Fibroblast of gingiva (primary cell): ENCODE data around the gene CSNK1A1.
A peak's percentile ranks its signal among the peaks of the same experiment; 100 is the strongest.
"Not testable (repeated sequence)": the region's sequence is repeated elsewhere in the genome, so short reads cannot be mapped to it uniquely, and the experiment has no call there.

Experiments
- DNase-seq: peaks from one replicate; pipeline ENCODE4 v3.0.0-alpha.2; 2011; ENCODE audit warnings: low read depth

Gene CSNK1A1

GRCh38 chr5:149455889-149456409 lies 95.3 kb downstream of the CSNK1A1 start:
- peak; percentile 58 for DNase-seq

GRCh38 chr5:149453618-149454415 lies 97.4 kb downstream of the CSNK1A1 start:
- no peak for DNase-seq

- DNase-seq: peak; percentile 83
These were observed 98.3 kb downstream of the CSNK1A1 start for GRCh38 chr5:149452665-149453617.

DNA sequence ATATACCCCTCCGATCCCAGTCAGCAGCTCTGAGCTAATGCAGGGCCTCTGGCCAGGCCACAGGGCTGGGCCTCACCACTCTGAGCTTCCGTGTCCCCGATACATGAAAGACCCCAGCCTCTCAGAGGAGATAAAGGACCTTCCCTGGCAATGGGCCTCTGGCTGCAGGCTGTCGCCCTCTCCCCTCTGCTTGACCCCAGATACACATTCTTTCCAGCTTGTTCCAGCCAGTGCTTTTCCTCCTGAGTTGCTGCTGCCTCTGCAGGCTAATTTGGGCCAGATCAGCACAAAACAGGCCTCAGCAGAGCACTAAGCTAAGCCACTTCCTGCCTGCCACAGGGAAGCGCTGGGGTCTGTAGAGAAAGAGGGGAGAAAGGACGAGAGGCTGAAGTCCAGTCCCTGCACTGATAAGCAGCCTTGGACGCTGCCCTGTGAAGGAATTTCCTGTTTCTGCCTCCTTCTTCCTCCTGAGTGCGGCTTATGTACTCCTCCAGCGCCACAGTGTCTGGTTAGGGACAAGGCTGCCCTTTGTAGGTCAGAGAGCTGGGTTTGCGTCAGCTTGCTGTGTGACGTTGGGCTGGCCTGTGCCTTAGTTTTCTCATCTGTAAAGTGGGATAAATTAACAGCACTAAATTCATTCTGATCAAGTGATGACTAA lies 99.1 kb downstream of the CSNK1A1 start:
- DNase-seq: no peak

- DNase-seq: peak; percentile 65
These were observed 101.0 kb downstream of the CSNK1A1 start for GRCh38 chr5:149450199-149450598.

- DNase-seq: no peak
These were observed 102.2 kb downstream of the CSNK1A1 start for GRCh38 chr5:149448831-149449714.

DNA sequence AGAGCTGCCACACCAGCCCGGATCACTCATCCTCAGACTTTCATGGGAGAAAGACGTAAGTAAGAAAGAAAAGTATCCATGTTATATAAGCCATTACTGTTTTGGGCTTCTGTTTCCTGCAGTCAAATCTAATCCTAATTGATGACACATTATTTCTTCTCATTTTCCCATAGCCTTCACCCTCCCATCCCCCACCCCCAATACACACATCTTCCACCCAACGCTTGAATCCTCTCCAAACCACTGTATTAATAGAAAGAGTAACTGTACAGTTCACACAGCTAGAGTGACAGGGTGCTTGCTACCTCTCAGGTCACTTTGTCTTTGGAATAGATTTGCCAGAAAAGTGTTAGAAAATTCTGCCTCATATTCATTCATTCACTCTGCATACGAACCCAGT lies 102.8 kb downstream of the CSNK1A1 start:
- no peak for DNase-seq

DNA sequence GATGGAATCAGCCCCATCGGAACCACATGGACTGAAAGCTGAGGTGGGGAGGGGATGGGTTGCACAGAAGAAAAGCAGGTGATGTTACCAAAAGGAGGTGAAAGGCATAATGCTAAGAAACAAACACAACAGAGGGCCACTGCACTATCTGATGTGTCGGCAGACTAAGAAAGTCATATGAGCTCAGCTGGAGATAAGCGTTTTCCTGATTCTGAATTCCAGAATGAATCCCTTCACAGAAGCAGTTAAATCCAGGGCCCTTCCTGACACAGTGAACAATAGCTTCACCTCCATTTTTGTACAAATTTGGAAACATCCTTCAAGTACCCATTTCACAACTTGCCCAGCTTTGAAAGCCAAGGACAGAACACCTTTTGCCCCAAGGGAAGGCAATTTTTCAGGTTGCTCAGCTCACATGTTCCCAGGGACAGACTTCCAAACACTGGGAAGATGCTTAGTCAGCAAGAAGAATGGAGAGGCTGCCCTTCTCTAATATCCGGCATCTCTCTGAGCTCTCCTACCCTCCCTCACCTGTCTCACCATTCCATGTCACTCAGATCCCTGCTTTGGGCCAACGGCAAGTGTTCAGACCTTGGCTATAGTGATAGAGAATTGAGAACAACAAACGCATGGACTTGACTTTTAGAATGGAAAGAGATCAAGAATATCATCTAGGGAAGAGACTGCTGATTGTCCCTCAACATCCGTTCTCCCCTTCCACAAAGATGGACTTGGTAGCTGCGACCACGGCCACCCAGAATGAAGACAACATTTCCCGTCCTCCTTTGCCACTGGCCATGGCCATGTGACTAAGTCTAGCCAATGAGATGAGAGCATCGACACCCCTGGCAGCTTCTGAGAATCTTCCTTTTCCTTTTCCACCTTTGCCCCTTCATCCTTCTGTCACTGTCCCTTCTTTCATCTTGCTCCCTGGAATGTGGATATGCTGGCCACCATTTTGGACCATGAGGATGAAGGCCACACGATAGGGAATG lies 103.6 kb downstream of the CSNK1A1 start:
- DNase-seq: no peak

DNA sequence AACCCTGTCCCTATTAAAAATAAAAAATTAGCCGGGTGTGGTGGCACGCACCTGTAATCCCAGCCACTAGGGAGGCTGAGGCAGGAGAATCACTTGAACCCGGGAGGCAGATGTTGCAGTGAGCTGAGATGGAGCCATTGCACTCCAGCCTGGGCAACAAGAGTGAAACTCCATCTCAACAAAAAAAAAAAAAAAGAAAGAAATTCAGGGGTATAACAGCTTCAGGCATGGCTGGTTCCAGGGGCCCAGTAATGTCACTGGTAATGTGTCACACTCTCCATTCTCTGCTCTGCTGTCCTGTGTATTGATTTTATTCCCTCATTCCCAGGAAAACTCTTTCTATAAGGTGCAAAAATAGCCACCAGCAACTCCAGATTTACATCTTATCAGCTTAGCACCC lies 104.4 kb downstream of the CSNK1A1 start:
- not testable (repeated sequence) for DNase-seq

DNA sequence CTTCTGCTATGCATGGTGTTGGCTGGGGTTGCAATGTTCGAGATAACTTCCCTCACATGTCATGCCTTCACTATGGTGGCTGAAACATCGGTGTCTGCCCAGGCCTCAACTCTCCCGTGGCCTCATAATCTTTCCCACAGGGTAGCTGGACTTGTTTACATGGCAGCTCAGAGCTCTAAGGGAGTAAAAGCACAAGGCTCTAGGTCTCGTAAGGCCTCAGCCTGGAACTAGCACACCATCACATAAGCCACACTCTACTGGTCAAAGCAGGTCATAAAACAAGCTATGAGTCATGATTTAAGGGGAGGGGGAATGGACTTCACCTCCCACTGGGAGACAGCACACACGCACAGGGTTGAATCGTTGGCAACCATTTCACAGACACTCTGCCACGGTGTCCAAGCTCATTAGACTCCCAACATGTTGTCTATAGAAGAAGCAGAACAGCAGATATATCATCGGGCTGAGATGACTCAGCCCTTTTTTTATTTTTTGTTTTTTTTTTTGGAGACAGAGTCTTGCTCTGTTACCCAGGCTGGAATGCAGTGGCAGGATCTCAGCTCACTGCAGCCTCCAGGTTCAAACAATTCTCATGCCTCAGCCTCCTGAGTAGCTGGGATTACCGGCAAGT lies 105.4 kb downstream of the CSNK1A1 start:
- DNase-seq: peak; percentile 94

DNA sequence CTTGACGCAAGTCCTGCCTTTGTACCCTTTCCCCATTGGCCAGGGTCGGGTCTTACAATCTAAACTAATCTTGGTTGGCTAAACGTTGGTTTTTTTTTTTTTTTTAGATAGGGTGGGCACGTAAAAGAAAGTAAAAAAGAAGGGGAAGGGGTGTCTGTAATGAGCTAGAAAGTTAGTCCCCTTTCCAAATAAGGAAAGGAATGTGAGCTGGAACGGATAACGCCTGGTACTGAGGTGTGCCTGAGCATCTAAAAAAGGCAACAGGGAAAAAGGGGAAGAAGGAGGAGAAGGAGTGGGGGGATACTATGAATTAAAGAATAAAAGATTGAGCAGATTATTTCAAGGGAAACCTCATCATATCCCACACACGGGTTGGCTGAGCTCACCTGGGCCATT lies 105.9 kb downstream of the CSNK1A1 start:
- DNase-seq: no peak

DNA sequence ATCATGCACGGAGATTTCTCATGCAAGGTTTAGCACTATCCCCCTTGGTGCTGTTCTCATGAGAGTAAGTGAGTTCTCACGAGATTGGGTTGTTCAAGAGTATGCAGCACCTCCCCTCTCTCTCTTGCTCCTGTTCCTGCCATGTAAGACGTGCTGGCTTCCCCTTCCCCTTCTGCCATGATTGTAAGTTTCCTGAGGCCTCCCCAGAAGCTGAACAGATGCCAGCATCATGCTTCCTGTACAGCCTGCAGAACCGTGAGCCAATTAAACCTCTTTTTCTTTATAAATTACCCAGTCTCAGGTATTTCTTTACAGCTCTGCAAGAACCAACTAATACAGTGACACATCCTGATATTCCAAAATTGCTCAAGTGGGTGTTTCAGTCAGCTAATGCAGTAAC lies 106.8 kb downstream of the CSNK1A1 start:
- not testable (repeated sequence) for DNase-seq

GRCh38 chr5:149443210-149443609 lies 108.0 kb downstream of the CSNK1A1 start:
- DNase-seq: no peak

- DNase-seq: peak; percentile 53
These were observed 108.6 kb downstream of the CSNK1A1 start for GRCh38 chr5:149442563-149443182.
